GM23338 (cell line): ENCODE data around the gene GDF10. TPM values are rescaled to one million over a fixed set of nuclear protein-coding genes. Genes with fewer than 3 reads are reported as not detected.

Experiments used
- ATAC-seq: fragments of 200-7000 bp; cut with Tn5 transposase; 3 replicates; pipeline ENCODE4 v1.9.1; 2020
- DNase-seq: peaks from one replicate; pipeline ENCODE4 v3.0.0-alpha.2; 2015; ENCODE audit warnings: low spot score
- H2AFZ ChIP-seq: fragments of 200-600 bp; sonication (generic); 2 replicates; pipeline ENCODE4 v1.8.0; 2016; ENCODE audit warnings: antibody characterized with exemption, mild to moderate bottlenecking, moderate library complexity
- H3F3A ChIP-seq: fragments of 200-600 bp; sonication (generic); replicated peaks from 2 replicates; pipeline ENCODE4 v1.8.0; 2017; ENCODE audit warnings: antibody characterized with exemption, mixed run types, low read depth
- H3K27ac ChIP-seq: fragments of 200-600 bp; sonication (generic); 2 replicates; pipeline ENCODE4 v1.6.1; 2016; ENCODE audit warnings: low read depth
- H3K27me3 ChIP-seq: fragments of 200-600 bp; sonication (generic); 2 replicates; pipeline ENCODE4 v1.8.0; 2016; ENCODE audit warnings: mild to moderate bottlenecking, mixed run types, moderate library complexity; ENCODE audit not compliant: insufficient read depth
- H3K36me3 ChIP-seq: fragments of 200-600 bp; sonication (generic); 2 replicates; pipeline ENCODE4 v1.8.0; 2016; ENCODE audit warnings: mild to moderate bottlenecking; ENCODE audit not compliant: insufficient read depth
- H3K4me1 ChIP-seq: fragments of 200-600 bp; sonication (generic); 2 replicates; pipeline ENCODE4 v1.8.0; 2016; ENCODE audit warnings: mild to moderate bottlenecking, moderate library complexity; ENCODE audit not compliant: insufficient read depth
- H3K4me2 ChIP-seq: fragments of 200-600 bp; sonication (generic); 2 replicates; pipeline ENCODE4 v1.7.1; 2017; ENCODE audit warnings: mixed run types
- H3K4me3 ChIP-seq: fragments of 200-600 bp; sonication (generic); 2 replicates; pipeline ENCODE4 v1.6.1; 2016; ENCODE audit warnings: mixed run types
- H3K79me2 ChIP-seq: fragments of 200-600 bp; sonication (generic); replicated peaks from 2 replicates; pipeline ENCODE4 v1.8.0; 2017; ENCODE audit warnings: mild to moderate bottlenecking; ENCODE audit not compliant: insufficient read depth
- H3K9me2 ChIP-seq: fragments of 200-600 bp; sonication (generic); 2 replicates; pipeline ENCODE4 v1.8.0; 2017; ENCODE audit not compliant: insufficient read depth
- H4K20me1 ChIP-seq: fragments of 200-600 bp; sonication (generic); replicated peaks from 2 replicates; pipeline ENCODE4 v1.8.0; 2017; ENCODE audit warnings: mild to moderate bottlenecking; ENCODE audit not compliant: insufficient read depth
- H3K27ac Mint-ChIP-seq: 2 replicates; pipeline ENCODE4 v1.8.0; 2020; ENCODE audit warnings: inconsistent platforms, mild to moderate bottlenecking, moderate library complexity, mixed read lengths
- H3K27me3 Mint-ChIP-seq: 3 replicates; pipeline ENCODE4 v1.8.0; 2022; ENCODE audit warnings: low read depth, mild to moderate bottlenecking, moderate library complexity, mixed read lengths, inconsistent platforms; ENCODE audit not compliant: insufficient read depth, poor library complexity
- H3K36me3 Mint-ChIP-seq: 3 replicates; pipeline ENCODE4 v1.8.0; 2021; ENCODE audit warnings: low read depth, mild to moderate bottlenecking, inconsistent platforms, moderate library complexity, mixed read lengths
- H3K4me1 Mint-ChIP-seq: 3 replicates; pipeline ENCODE4 v1.8.0; 2020; ENCODE audit warnings: mild to moderate bottlenecking, inconsistent platforms, mixed read lengths
- H3K4me3 Mint-ChIP-seq: 3 replicates; pipeline ENCODE4 v1.8.0; 2021; ENCODE audit warnings: moderate library complexity, mild to moderate bottlenecking, inconsistent platforms, mixed read lengths
- H3K9me3 Mint-ChIP-seq: 3 replicates; pipeline ENCODE4 v1.8.0; 2020; ENCODE audit warnings: moderate library complexity, mild to moderate bottlenecking, inconsistent platforms, mixed read lengths
- CREB1 ChIP-seq: fragments of 250-450 bp; sonication (Bioruptor Pico); IDR thresholded peaks from 2 replicates; pipeline ENCODE4 v1.5.0; 2020; ENCODE audit warnings: low read depth, mild to moderate bottlenecking, moderate library complexity
- EZH2 ChIP-seq: fragments of 200-600 bp; sonication (generic); IDR thresholded peaks from one replicate; pipeline ENCODE4 v1.8.0; 2017; ENCODE audit warnings: antibody characterized with exemption, mild to moderate bottlenecking, low read depth; ENCODE audit not compliant: unreplicated experiment
- EZH2phosphoT487 ChIP-seq: fragments of 200-600 bp; sonication (generic); IDR thresholded peaks from one replicate; pipeline ENCODE4 v1.8.1; 2018; ENCODE audit warnings: antibody characterized with exemption; ENCODE audit not compliant: unreplicated experiment
- JUNB ChIP-seq: IDR thresholded peaks from one replicate; pipeline ENCODE4 v1.6.1; 2016; ENCODE audit warnings: antibody characterized with exemption; ENCODE audit not compliant: unreplicated experiment
- NANOG ChIP-seq: IDR thresholded peaks from 2 replicates; pipeline ENCODE4 v1.6.1; 2016; ENCODE audit warnings: antibody characterized with exemption, borderline replicate concordance
- POLR2AphosphoS5 ChIP-seq: IDR thresholded peaks from 2 replicates; pipeline ENCODE4 v1.6.1; 2016; ENCODE audit warnings: antibody characterized with exemption, low read depth
- STAT1 ChIP-seq: IDR thresholded peaks from one replicate; pipeline ENCODE4 v1.6.1; 2016; ENCODE audit warnings: antibody characterized with exemption; ENCODE audit not compliant: unreplicated experiment
- ZNF114 ChIP-seq: fragments of 250-450 bp; sonication (Bioruptor Pico); IDR thresholded peaks from 2 replicates; pipeline ENCODE4 v1.5.0; 2020; ENCODE audit warnings: mild to moderate bottlenecking, moderate library complexity
- ZNF331 ChIP-seq: fragments of 250-450 bp; sonication (Bioruptor Pico); IDR thresholded peaks from 2 replicates; pipeline ENCODE4 v1.5.0; 2020; ENCODE audit warnings: low read depth, mild to moderate bottlenecking, moderate library complexity
- polyA plus RNA-seq: library from polyadenylated mRNA; unstranded; fragments of >200 nt; fragmentation: Nextera tagmentation; extraction: Ambion mirVana; gene quantifications from 2 replicates; pipeline ENCODE4 v1.2.1, GENCODE V29; 2016
- total RNA-seq: library from RNA; depleted of rRNA; stranded (reverse); fragments of >200 nt; shearing (Covaris generic); gene quantifications from 2 replicates; pipeline ENCODE4 v1.2.3, GENCODE V29; 2014
- TF ChIP-seq, protein P1 (sequence below): fragments of 250-450 bp; sonication (Bioruptor Pico); IDR thresholded peaks from 2 replicates; pipeline ENCODE4 v1.5.0; 2020; ENCODE audit warnings: mild to moderate bottlenecking, moderate library complexity
- TF ChIP-seq, protein P2 (sequence below), 2 experiments: fragments of 200-600 bp in 1 of 2; sonication (generic) in 1 of 2; conservative IDR thresholded peaks; 2 replicates each; pipeline versions ENCODE4 v1.5.1 to v1.6.1; 2016 to 2017; ENCODE audit warnings: antibody characterized with exemption in 2 of 2, low read depth in 2 of 2, mild to moderate bottlenecking in 2 of 2, moderate library complexity in 1 of 2
- TF ChIP-seq, protein P3 (sequence below): IDR thresholded peaks from 2 replicates; pipeline ENCODE4 v1.6.1; 2016; ENCODE audit warnings: antibody characterized with exemption

Gene GDF10
- total and polyA plus RNA-seq, 2 experiments from 2014 or later: 0.21 TPM; not detected in 1

GRCh38 chr10:47349516-47349915 lies 49.5 kb downstream of the GDF10 start (continued):
- TF ChIP-seq, protein P1, sequence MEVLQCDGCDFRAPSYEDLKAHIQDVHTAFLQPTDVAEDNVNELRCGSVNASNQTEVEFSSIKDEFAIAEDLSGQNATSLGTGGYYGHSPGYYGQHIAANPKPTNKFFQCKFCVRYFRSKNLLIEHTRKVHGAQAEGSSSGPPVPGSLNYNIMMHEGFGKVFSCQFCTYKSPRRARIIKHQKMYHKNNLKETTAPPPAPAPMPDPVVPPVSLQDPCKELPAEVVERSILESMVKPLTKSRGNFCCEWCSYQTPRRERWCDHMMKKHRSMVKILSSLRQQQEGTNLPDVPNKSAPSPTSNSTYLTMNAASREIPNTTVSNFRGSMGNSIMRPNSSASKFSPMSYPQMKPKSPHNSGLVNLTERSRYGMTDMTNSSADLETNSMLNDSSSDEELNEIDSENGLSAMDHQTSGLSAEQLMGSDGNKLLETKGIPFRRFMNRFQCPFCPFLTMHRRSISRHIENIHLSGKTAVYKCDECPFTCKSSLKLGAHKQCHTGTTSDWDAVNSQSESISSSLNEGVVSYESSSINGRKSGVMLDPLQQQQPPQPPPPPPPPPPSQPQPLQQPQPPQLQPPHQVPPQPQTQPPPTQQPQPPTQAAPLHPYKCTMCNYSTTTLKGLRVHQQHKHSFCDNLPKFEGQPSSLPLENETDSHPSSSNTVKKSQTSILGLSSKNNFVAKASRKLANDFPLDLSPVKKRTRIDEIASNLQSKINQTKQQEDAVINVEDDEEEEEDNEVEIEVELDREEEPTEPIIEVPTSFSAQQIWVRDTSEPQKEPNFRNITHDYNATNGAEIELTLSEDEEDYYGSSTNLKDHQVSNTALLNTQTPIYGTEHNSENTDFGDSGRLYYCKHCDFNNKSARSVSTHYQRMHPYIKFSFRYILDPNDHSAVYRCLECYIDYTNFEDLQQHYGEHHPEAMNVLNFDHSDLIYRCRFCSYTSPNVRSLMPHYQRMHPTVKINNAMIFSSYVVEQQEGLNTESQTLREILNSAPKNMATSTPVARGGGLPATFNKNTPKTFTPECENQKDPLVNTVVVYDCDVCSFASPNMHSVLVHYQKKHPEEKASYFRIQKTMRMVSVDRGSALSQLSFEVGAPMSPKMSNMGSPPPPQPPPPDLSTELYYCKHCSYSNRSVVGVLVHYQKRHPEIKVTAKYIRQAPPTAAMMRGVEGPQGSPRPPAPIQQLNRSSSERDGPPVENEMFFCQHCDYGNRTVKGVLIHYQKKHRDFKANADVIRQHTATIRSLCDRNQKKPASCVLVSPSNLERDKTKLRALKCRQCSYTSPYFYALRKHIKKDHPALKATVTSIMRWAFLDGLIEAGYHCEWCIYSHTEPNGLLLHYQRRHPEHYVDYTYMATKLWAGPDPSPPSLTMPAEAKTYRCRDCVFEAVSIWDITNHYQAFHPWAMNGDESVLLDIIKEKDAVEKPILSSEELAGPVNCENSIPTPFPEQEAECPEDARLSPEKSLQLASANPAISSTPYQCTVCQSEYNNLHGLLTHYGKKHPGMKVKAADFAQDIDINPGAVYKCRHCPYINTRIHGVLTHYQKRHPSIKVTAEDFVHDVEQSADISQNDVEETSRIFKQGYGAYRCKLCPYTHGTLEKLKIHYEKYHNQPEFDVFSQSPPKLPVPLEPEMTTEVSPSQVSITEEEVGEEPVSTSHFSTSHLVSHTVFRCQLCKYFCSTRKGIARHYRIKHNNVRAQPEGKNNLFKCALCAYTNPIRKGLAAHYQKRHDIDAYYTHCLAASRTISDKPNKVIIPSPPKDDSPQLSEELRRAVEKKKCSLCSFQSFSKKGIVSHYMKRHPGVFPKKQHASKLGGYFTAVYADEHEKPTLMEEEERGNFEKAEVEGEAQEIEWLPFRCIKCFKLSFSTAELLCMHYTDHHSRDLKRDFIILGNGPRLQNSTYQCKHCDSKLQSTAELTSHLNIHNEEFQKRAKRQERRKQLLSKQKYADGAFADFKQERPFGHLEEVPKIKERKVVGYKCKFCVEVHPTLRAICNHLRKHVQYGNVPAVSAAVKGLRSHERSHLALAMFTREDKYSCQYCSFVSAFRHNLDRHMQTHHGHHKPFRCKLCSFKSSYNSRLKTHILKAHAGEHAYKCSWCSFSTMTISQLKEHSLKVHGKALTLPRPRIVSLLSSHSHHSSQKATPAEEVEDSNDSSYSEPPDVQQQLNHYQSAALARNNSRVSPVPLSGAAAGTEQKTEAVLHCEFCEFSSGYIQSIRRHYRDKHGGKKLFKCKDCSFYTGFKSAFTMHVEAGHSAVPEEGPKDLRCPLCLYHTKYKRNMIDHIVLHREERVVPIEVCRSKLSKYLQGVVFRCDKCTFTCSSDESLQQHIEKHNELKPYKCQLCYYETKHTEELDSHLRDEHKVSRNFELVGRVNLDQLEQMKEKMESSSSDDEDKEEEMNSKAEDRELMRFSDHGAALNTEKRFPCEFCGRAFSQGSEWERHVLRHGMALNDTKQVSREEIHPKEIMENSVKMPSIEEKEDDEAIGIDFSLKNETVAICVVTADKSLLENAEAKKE: no peak
- TF ChIP-seq ZNF331 (CRISPR knock-in tag) (no peak), EZH2 (no peak), JUNB (no peak)
- TF ChIP-seq, protein P2, sequence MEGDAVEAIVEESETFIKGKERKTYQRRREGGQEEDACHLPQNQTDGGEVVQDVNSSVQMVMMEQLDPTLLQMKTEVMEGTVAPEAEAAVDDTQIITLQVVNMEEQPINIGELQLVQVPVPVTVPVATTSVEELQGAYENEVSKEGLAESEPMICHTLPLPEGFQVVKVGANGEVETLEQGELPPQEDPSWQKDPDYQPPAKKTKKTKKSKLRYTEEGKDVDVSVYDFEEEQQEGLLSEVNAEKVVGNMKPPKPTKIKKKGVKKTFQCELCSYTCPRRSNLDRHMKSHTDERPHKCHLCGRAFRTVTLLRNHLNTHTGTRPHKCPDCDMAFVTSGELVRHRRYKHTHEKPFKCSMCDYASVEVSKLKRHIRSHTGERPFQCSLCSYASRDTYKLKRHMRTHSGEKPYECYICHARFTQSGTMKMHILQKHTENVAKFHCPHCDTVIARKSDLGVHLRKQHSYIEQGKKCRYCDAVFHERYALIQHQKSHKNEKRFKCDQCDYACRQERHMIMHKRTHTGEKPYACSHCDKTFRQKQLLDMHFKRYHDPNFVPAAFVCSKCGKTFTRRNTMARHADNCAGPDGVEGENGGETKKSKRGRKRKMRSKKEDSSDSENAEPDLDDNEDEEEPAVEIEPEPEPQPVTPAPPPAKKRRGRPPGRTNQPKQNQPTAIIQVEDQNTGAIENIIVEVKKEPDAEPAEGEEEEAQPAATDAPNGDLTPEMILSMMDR (conservative IDR thresholded peaks at IDR 0.05; ENCODE audit: low read depth in 2 of 2): no peak

GRCh38 chr10:47349941-47350371 lies 50.0 kb downstream of the GDF10 start:
- H4K20me1 ChIP-seq: no peaks in the 10 kb centered on the region
- no peak overlapping the region for H3K4me3 ChIP-seq
- Mint-ChIP-seq H3K4me1 (peaks cover 4% of the 10 kb centered on the region; the same call in 1 of the 3 replicates), H3K9me3 (no peaks in the 10 kb centered on the region), H3K36me3 (no peaks in the 10 kb centered on the region), H3K27me3 (peaks cover 6% of the 10 kb centered on the region), H3K27ac (no peak overlapping the region), H3K4me3 (no peak overlapping the region)
- no peaks in the 10 kb centered on the region for H3K79me2 ChIP-seq
- H2AFZ ChIP-seq: 0 out of 2 replicates have a peak overlapping the region, but pooled peaks have one; percentile 7
- no peaks in the 10 kb centered on the region for H3K27me3 ChIP-seq
- ATAC-seq (no peak), DNase-seq (no peak)
- no peaks in the 10 kb centered on the region; the same call in 1 of the 2 replicates for H3K9me2 ChIP-seq
- no peaks in the 10 kb centered on the region for H3K4me1 ChIP-seq
- H3K36me3 ChIP-seq: no peaks in the 10 kb centered on the region
- no peaks in the 10 kb centered on the region for H3F3A ChIP-seq
- H3K27ac ChIP-seq: no peak overlapping the region
- H3K4me2 ChIP-seq: no peak overlapping the region
- TF ChIP-seq POLR2AphosphoS5: no peak
- no peak for TF ChIP-seq ZNF114 (CRISPR knock-in tag)
- no peak for TF ChIP-seq STAT1
- TF ChIP-seq CREB1 (CRISPR knock-in tag): no peak
- TF ChIP-seq JUNB: no peak
- TF ChIP-seq, protein P3, sequence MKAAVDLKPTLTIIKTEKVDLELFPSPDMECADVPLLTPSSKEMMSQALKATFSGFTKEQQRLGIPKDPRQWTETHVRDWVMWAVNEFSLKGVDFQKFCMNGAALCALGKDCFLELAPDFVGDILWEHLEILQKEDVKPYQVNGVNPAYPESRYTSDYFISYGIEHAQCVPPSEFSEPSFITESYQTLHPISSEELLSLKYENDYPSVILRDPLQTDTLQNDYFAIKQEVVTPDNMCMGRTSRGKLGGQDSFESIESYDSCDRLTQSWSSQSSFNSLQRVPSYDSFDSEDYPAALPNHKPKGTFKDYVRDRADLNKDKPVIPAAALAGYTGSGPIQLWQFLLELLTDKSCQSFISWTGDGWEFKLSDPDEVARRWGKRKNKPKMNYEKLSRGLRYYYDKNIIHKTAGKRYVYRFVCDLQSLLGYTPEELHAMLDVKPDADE: no peak
- no peak for TF ChIP-seq NANOG
- no peak for TF ChIP-seq EZH2phosphoT487
